Activated T-cell treated with anti-CD3 and anti-CD28 coated beads for 4 hours (primary cell): Measurements from ENCODE around the gene RBMS1.

Experiments
- DNase-seq: peaks from one replicate; pipeline ENCODE4 v3.0.0-alpha.2; 2020

The RBMS1 gene

GRCh38 chr2:160324161-160324800, 169.3 kb downstream of the RBMS1 start:
- DNase-seq = peak; percentile 21

- no peak for DNase-seq
Observed at GRCh38 chr2:160322320-160322719, 171.3 kb downstream of the RBMS1 start.

- DNase-seq = no peak
Observed at GRCh38 chr2:160321006-160321405, 172.6 kb downstream of the RBMS1 start.

- no peak for DNase-seq
Observed at GRCh38 chr2:160319700-160320099, 173.9 kb downstream of the RBMS1 start.

GRCh38 chr2:160318218-160318617, 175.4 kb downstream of the RBMS1 start:
- no peak for DNase-seq

- DNase-seq = no peak
Observed at GRCh38 chr2:160317181-160318099, 176.2 kb downstream of the RBMS1 start.

- DNase-seq = no peak
Observed at GRCh38 chr2:160315337-160315736, 178.3 kb downstream of the RBMS1 start.

GRCh38 chr2:160310118-160310828, 183.3 kb downstream of the RBMS1 start:
- no peak for DNase-seq

- DNase-seq = no peak
Observed at GRCh38 chr2:160309585-160309984, 184.0 kb downstream of the RBMS1 start.

- no peak for DNase-seq
Observed at GRCh38 chr2:160308915-160309314, 184.7 kb downstream of the RBMS1 start.

- no peak for DNase-seq
Observed at GRCh38 chr2:160308476-160308875, 185.1 kb downstream of the RBMS1 start.

- DNase-seq = no peak
Observed at GRCh38 chr2:160306985-160307384, 186.6 kb downstream of the RBMS1 start.

GRCh38 chr2:160305081-160305750, 188.4 kb downstream of the RBMS1 start:
- no peak for DNase-seq

GRCh38 chr2:160303527-160303926, 190.1 kb downstream of the RBMS1 start:
- DNase-seq = no peak

- no peak for DNase-seq
Observed at GRCh38 chr2:160303076-160303475, 190.5 kb downstream of the RBMS1 start.

- no peak for DNase-seq
Observed at GRCh38 chr2:160301420-160301819, 192.2 kb downstream of the RBMS1 start.

- DNase-seq = no peak
Observed at GRCh38 chr2:160300203-160300602, 193.4 kb downstream of the RBMS1 start.

- DNase-seq = no peak
Observed at GRCh38 chr2:160299540-160299939, 194.1 kb downstream of the RBMS1 start.

- DNase-seq = no peak
Observed at GRCh38 chr2:160298960-160299359, 194.6 kb downstream of the RBMS1 start.

GRCh38 chr2:160295519-160296207, 197.9 kb downstream of the RBMS1 start:
- DNase-seq = no peak

- DNase-seq = no peak
Observed at GRCh38 chr2:160294889-160295288, 198.7 kb downstream of the RBMS1 start.

GRCh38 chr2:160294339-160294803, 199.2 kb downstream of the RBMS1 start:
- DNase-seq = no peak
